HG02610 (cell line): ENCODE measurements around the gene AFG3L2.
"Not testable (repeated sequence)": the region's sequence is repeated elsewhere in the genome, so short reads cannot be mapped to it uniquely, and the experiment has no call there.

Source experiments
- ATAC-seq: cut with Tn5 transposase; IDR thresholded peaks from one replicate; pipeline ENCODE4 v1.9.1; 2021; ENCODE audit warnings: mild to moderate bottlenecking, moderate library complexity; ENCODE audit not compliant: unreplicated experiment

The AFG3L2 gene

GRCh38 chr18:12397793-12398192, 20.8 kb upstream of the AFG3L2 start:
- ATAC-seq, result no peak

- no peak for ATAC-seq
These were observed 20.2 kb upstream of the AFG3L2 start for GRCh38 chr18:12397254-12397653.

GRCh38 chr18:12394428-12394827, 17.4 kb upstream of the AFG3L2 start:
- ATAC-seq, result no peak

GRCh38 chr18:12393998-12394397, 17.0 kb upstream of the AFG3L2 start:
- no peak for ATAC-seq

GRCh38 chr18:12393510-12393909, 16.5 kb upstream of the AFG3L2 start:
- ATAC-seq, result no peak

GRCh38 chr18:12391487-12392165, 14.6 kb upstream of the AFG3L2 start:
- ATAC-seq, result no peak

GRCh38 chr18:12388442-12388841, 11.4 kb upstream of the AFG3L2 start:
- ATAC-seq, result no peak

GRCh38 chr18:12384261-12384660, 7.2 kb upstream of the AFG3L2 start:
- ATAC-seq, result no peak

- ATAC-seq, result not testable (repeated sequence)
These were observed 6.7 kb upstream of the AFG3L2 start for GRCh38 chr18:12383759-12384158.

- ATAC-seq, result not testable (repeated sequence)
These were observed 5.3 kb upstream of the AFG3L2 start for GRCh38 chr18:12382221-12382814.

GRCh38 chr18:12378198-12378558, 1.2 kb upstream of the AFG3L2 start:
- ATAC-seq, result not testable (repeated sequence)

- ATAC-seq, result no peak
These were observed 650 bp upstream of the AFG3L2 start for GRCh38 chr18:12377556-12378197.

- no peak for ATAC-seq
These were observed 833 bp downstream of the AFG3L2 start for GRCh38 chr18:12376034-12376753.

- no peak for ATAC-seq
These were observed 2.6 kb downstream of the AFG3L2 start for GRCh38 chr18:12374401-12374800.

- ATAC-seq, result no peak
These were observed 3.3 kb downstream of the AFG3L2 start for GRCh38 chr18:12373771-12374116.

GRCh38 chr18:12373116-12373770, 3.8 kb downstream of the AFG3L2 start:
- ATAC-seq, result no peak

GRCh38 chr18:12372406-12372805, 4.6 kb downstream of the AFG3L2 start:
- ATAC-seq, result no peak

- no peak for ATAC-seq
These were observed 5.4 kb downstream of the AFG3L2 start for GRCh38 chr18:12371590-12371989.

- ATAC-seq, result no peak
These were observed 7.8 kb downstream of the AFG3L2 start for GRCh38 chr18:12369211-12369610.

GRCh38 chr18:12366784-12367183, 10.2 kb downstream of the AFG3L2 start:
- ATAC-seq, result no peak

- ATAC-seq, result no peak
These were observed 10.6 kb downstream of the AFG3L2 start for GRCh38 chr18:12366379-12366778.
